Smooth muscle cell of the umbilical artery (primary cell): ENCODE measurements around the gene MCF2L. TPM values are rescaled to one million over a fixed set of nuclear protein-coding genes. Genes with fewer than 3 reads are reported as not detected.

ENCODE experiments used
- total RNA-seq: library from RNA; depleted of rRNA; stranded (reverse); fragments of >200 nt; gene quantifications from 2 replicates; pipeline ENCODE4 v1.2.3, GENCODE V29; 2014

MCF2L gene
- total RNA-seq, result under 0.01 and 0.18 TPM in 2 replicates

GRCh38 chr13:112968910-112969691, at the start of gene MCF2L:
Gene MCF2L (plus strand): TSS chr13:112969214. CDS start chr13:112969380, 166 bp downstream.

GRCh38 chr13:113105032-113105920, 136.3 kb downstream of the MCF2L start, which contains the start of gene F7:
Gene F7 (plus strand): TSS chr13:113105791. CDS start chr13:113105842, 51 bp downstream.

GRCh38 chr13:113122550-113123225, 153.7 kb downstream of the MCF2L start, which contains the start of gene F10:
Gene F10 (plus strand): TSS chr13:113122799. CDS start chr13:113122856, 57 bp downstream.

Other genes starting within 250 kb of the MCF2L start
- gene F7, start 136.6 kb downstream of the MCF2L start, total RNA-seq, result not detected in 2 replicates
- 10.6 and 15.7 TPM in 2 replicates for gene F10, start 153.6 kb downstream of the MCF2L start, total RNA-seq
- gene PROZ, start 189.4 kb downstream of the MCF2L start, total RNA-seq, result not detected in 2 replicates
- gene PCID2, start 239.5 kb downstream of the MCF2L start, total RNA-seq, result 74.9 and 77.5 TPM in 2 replicates
- 103 and 151 TPM in 2 replicates for gene CUL4A, start 240.4 kb downstream of the MCF2L start, total RNA-seq